Pancreas (tissue), 10 donors: ENCODE data around the gene DSCAM. TPM values are rescaled to one million over a fixed set of nuclear protein-coding genes. Genes with fewer than 3 reads are reported as not detected.

ENCODE experiments used
- ATAC-seq, 4 donors: fragments of 200-7000 bp; cut with Tn5 transposase; one replicate each; pipeline versions ENCODE4 v1.8.0 to v1.9.1; 2020; ENCODE audit warnings: mild to moderate bottlenecking in 4 of 4, moderate library complexity in 4 of 4
- DNase-seq, 6 donors: peaks; one replicate each; pipeline ENCODE4 v3.0.0-alpha.2; 2020
- FAIRE-seq: peaks from 2 replicates; lab custom pipeline; 2012; peaks lifted over from hg19 to GRCh38; lab: Jason Lieb, UNC
- H3K27ac ChIP-seq, 4 donors: fragments of 200-600 bp; sonication (generic); 1 replicate in 3 of 4; 2 replicates in 1 of 4; pipeline versions ENCODE4 v1.5.0 to v1.8.0; 2020
- H3K27me3 ChIP-seq, 4 donors: fragments of 200-600 bp; one replicate each; pipeline ENCODE4 v1.8.0; 2021
- H3K36me3 ChIP-seq, 3 donors: fragments of 200-600 bp; sonication (generic) in 1 of 3; one replicate each; pipeline versions ENCODE4 v1.5.0 to v1.8.0; 2020 to 2021
- H3K4me1 ChIP-seq, 3 donors: fragments of 200-600 bp; one replicate each; pipeline ENCODE4 v1.8.0; 2021
- H3K4me3 ChIP-seq, 4 donors: fragments of 200-600 bp; sonication (generic) in 2 of 4; one replicate each; pipeline versions ENCODE4 v1.5.0 to v1.8.0; 2020 to 2021
- H3K9me3 ChIP-seq, 4 donors: fragments of 200-600 bp; one replicate each; pipeline ENCODE4 v1.8.0; 2021
- CTCF ChIP-seq, 4 donors: fragments of 200-600 bp; sonication (generic) in 3 of 4; IDR thresholded peaks; one replicate each; pipeline versions ENCODE4 v1.5.0 to v1.8.0; 2021; ENCODE audit warnings: antibody characterized with exemption in 4 of 4
- WGBS, 2 donors: extraction: QIAGEN DNeasy Blood & Tissue Kit; methylation state at CpG; one replicate each; pipeline ENCODE4 v1.1.7; 2013; 5-methylcytosine and 5-hydroxymethylcytosine counted together
- intact Hi-C, 3 donors: fragments of 100-400 bp; cut with DNase I; formaldehyde crosslinking; loops; one replicate each; pipeline versions ENCODE4 v1.11.1 to v1.14.2; 2022
- polyA plus RNA-seq, 2 donors: library from polyadenylated mRNA; stranded (reverse); fragments of 200-250 nt; gene quantifications; one replicate each; pipeline ENCODE4 v1.2.3, GENCODE V29; 2013
- total RNA-seq, 6 donors: library from RNA; stranded (reverse); fragmentation: NEBNext Ultra II Directional in 4 of 6; extraction: Animal tissue kit (Norgen Biotek cat#: 25700) in 4 of 6; gene quantifications; one replicate each; pipeline versions ENCODE4 v1.2.1 to v1.2.4, GENCODE V29; 2021 to 2023
- donor health status: healthy with polysubstance abuse.
- donor health status: DM: no; HTN: no; CAD: no; lungs with moderate emphysema.
- donor health status: DM: no; HTN: no; CAD: no.
- donor health status: control.
- donor health status: control.
- donor health status: Bipolar disorder and iron deficiency.
- donor health status: DM: yes; HTN: yes; CAD: no.
- donor health status: DM: no; HTN: no; CAD: no.
- donor health status: DM: no; HTN: no; CAD: no.
- donor health status: DM: yes; HTN: yes; CAD: no.

The DSCAM gene
- total and polyA plus RNA-seq, 8 donors, result 0.05 to 0.77 (median 0.14) TPM

DNA sequence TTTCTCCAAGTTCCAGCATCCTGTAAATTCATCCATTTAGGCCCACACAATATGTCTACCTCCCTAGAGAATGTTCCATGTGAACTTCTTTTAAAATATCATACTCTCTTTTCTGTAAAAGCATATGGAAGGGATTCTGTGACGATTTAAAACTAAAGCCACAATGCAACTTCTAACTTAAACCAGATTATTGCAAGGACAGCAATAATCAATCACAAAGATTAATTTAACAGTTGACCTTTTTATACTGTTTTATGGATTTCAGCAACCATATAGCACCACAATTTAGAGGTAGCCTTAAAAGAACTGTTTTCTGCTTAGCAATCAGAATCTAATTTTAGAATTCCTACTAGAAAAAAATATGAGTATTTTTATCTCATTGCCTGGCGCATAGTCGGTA lies 58.3 kb downstream of the DSCAM start:
- ATAC-seq (no peak), DNase-seq (no peak), FAIRE-seq (no peak)
- 64 to 72% methylated on average over 3 of the region's 3 CpGs for WGBS, 2 donors
- Histone ChIP-seq H3K27me3 (peaks cover 0 to 5% (median 0%) of the 10 kb centered on the region in 4 donors), H3K27ac (no peak overlapping the region), H3K4me1 (no peaks in the 10 kb centered on the region), H3K9me3 (no peaks in the 10 kb centered on the region), H3K4me3 (no peak overlapping the region), H3K36me3 (no peaks in the 10 kb centered on the region)
- no peak for TF ChIP-seq CTCF (IDR thresholded peaks at IDR 0.05)
- intact Hi-C loops, result no loop called here

DNA sequence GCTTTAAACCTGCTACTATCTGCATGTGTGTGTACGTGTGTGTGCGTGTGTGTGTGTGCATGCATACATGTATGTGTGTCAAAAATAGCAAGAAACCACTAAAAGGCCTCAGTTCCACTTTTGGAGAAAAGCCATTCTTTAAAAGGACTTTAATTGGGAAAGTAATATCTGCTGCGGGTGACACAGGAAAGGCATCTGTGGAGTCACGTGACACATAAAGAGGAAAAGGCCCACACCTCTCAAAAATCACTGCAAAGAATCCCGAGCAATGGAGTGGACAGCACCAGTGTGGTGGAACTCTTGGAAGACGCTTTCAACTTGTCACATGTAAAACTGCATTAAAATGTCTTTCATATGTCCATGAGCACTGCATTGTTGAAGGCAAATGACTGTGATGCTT lies 63.6 kb downstream of the DSCAM start:
- Histone ChIP-seq H3K4me1 (no peaks in the 10 kb centered on the region), H3K27ac (no peak overlapping the region), H3K4me3 (no peak overlapping the region), H3K9me3 (no peaks in the 10 kb centered on the region), H3K27me3 (no peaks in the 10 kb centered on the region), H3K36me3 (no peaks in the 10 kb centered on the region)
- intact Hi-C loops, result no loop called here
- 73 to 80% methylated on average over 6 of the region's 6 CpGs for WGBS, 2 donors
- FAIRE-seq (no peak), ATAC-seq (no peak), DNase-seq (no peak)
- TF ChIP-seq CTCF (IDR thresholded peaks at IDR 0.05), result no peak

GRCh38 chr21:40770435-40771055 lies 76.4 kb downstream of the DSCAM start:
- no peak for ATAC-seq
- intact Hi-C loops, result no loop called here
- Histone ChIP-seq H3K4me1 (no peaks in the 10 kb centered on the region), H3K27me3 (peaks cover 0 to 4% (median 0%) of the 10 kb centered on the region in 4 donors), H3K36me3 (no peaks in the 10 kb centered on the region), H3K27ac (no peak overlapping the region), H3K4me3 (no peak overlapping the region), H3K9me3 (no peaks in the 10 kb centered on the region)
- 48 to 60% methylated on average over 5 of the region's 5 CpGs for WGBS, 2 donors
- no peak for FAIRE-seq
- TF ChIP-seq CTCF (IDR thresholded peaks at IDR 0.05), result no peak
- DNase-seq, result no peak

GRCh38 chr21:40769231-40769630 lies 77.7 kb downstream of the DSCAM start:
- Histone ChIP-seq H3K4me1 (no peaks in the 10 kb centered on the region), H3K27me3 (peaks cover 0 to 4% (median 0%) of the 10 kb centered on the region in 4 donors), H3K9me3 (no peaks in the 10 kb centered on the region), H3K27ac (no peak overlapping the region), H3K36me3 (no peaks in the 10 kb centered on the region), H3K4me3 (no peak overlapping the region)
- intact Hi-C loops, result no loop called here
- 92 to 95% methylated on average over 1 of the region's 1 CpG for WGBS, 2 donors
- no peak for ATAC-seq
- DNase-seq, result no peak
- FAIRE-seq, result no peak
- no peak for TF ChIP-seq CTCF (IDR thresholded peaks at IDR 0.05)

GRCh38 chr21:40768056-40768455 lies 78.9 kb downstream of the DSCAM start:
- H3K27ac ChIP-seq, result no peak overlapping the region
- no peak for FAIRE-seq
- WGBS, 2 donors, result 28 to 50% methylated on average over 2 of the region's 2 CpGs

More at GRCh38 chr21:40768056-40768455, 78.9 kb downstream of the DSCAM start:
- no peak for ATAC-seq
- no peak for DNase-seq
- no peak for TF ChIP-seq CTCF (IDR thresholded peaks at IDR 0.05)
- Histone ChIP-seq H3K36me3 (no peaks in the 10 kb centered on the region), H3K27me3 (peaks cover 0 to 4% (median 0%) of the 10 kb centered on the region in 4 donors), H3K9me3 (no peaks in the 10 kb centered on the region), H3K4me3 (no peak overlapping the region), H3K4me1 (no peaks in the 10 kb centered on the region)
- intact Hi-C loops, result no loop called here
